DND-41 (cell line): Measurements from ENCODE around the gene TYMS.
A peak's percentile ranks its signal among the peaks of the same experiment; 100 is the strongest.

Experiments
- ATAC-seq: fragments of 200-7000 bp; cut with Tn5 transposase; 3 replicates; pipeline ENCODE4 v1.9.1; 2021; ENCODE audit warnings: low read depth; ENCODE audit not compliant: insufficient read depth
- DNase-seq: peaks from one replicate; pipeline ENCODE4 v3.0.0-alpha.2; 2020
- H2AFZ ChIP-seq: 2 replicates; pipeline ENCODE4 v1.6.0; 2012; ENCODE audit warnings: low read depth, low read length
- H3K27ac ChIP-seq: 2 replicates; pipeline ENCODE4 v1.5.1; 2012; ENCODE audit warnings: low read length, inconsistent platforms
- H3K27me3 ChIP-seq: fragments of 200-600 bp; sonication (generic); 2 replicates; pipeline ENCODE4 v1.6.0; 2012; ENCODE audit warnings: low read length, mild to moderate bottlenecking, inconsistent platforms; ENCODE audit not compliant: insufficient read depth, poor library complexity
- H3K36me3 ChIP-seq: 2 replicates; pipeline ENCODE4 v1.5.1; 2012; ENCODE audit warnings: low read length, inconsistent platforms; ENCODE audit not compliant: insufficient read depth
- H3K4me1 ChIP-seq: 2 replicates; pipeline ENCODE4 v1.5.1; 2012; ENCODE audit warnings: mild to moderate bottlenecking, low read length; ENCODE audit not compliant: insufficient read depth
- H3K4me2 ChIP-seq: 2 replicates; pipeline ENCODE4 v1.6.0; 2012; ENCODE audit warnings: mild to moderate bottlenecking, moderate library complexity, low read length, inconsistent platforms; ENCODE audit not compliant: insufficient read depth
- H3K4me3 ChIP-seq, 2 experiments: fragments of 200-600 bp in 1 of 2; shearing (Covaris generic) in 1 of 2; 2 replicates each; pipeline ENCODE4 v1.5.1; 2012 to 2016; ENCODE audit warnings: inconsistent platforms in 2 of 2, low read length in 2 of 2, mild to moderate bottlenecking in 2 of 2, low read depth in 1 of 2, moderate library complexity in 1 of 2
- H3K79me2 ChIP-seq: 2 replicates; pipeline ENCODE4 v1.6.0; 2012; ENCODE audit warnings: low read length, inconsistent platforms; ENCODE audit not compliant: insufficient read depth
- H3K9ac ChIP-seq: 2 replicates; pipeline ENCODE4 v1.6.0; 2012; ENCODE audit warnings: low read depth, mild to moderate bottlenecking, inconsistent platforms, low read length, moderate library complexity
- H3K9me3 ChIP-seq: 2 replicates; pipeline ENCODE4 v1.5.1; 2012; ENCODE audit warnings: low read length, moderate library complexity, mild to moderate bottlenecking, inconsistent platforms; ENCODE audit not compliant: insufficient read depth, severe bottlenecking
- H4K20me1 ChIP-seq: 2 replicates; pipeline ENCODE4 v1.6.0; 2012; ENCODE audit warnings: low read length; ENCODE audit not compliant: insufficient read depth
- EZH2 ChIP-seq: IDR thresholded peaks from 3 replicates; pipeline ENCODE4 v1.6.1; 2012; ENCODE audit warnings: borderline replicate concordance, low read depth, mild to moderate bottlenecking, moderate library complexity, low read length, inconsistent platforms; ENCODE audit not compliant: severe bottlenecking
- TF ChIP-seq, protein P1 (sequence below): IDR thresholded peaks from 2 replicates; pipeline ENCODE4 v1.5.1; 2012; ENCODE audit warnings: borderline replicate concordance, low read length, moderate library complexity, mild to moderate bottlenecking; ENCODE audit not compliant: poor library complexity, severe bottlenecking; ENCODE audit errors: extremely low read depth

TYMS gene

DNA sequence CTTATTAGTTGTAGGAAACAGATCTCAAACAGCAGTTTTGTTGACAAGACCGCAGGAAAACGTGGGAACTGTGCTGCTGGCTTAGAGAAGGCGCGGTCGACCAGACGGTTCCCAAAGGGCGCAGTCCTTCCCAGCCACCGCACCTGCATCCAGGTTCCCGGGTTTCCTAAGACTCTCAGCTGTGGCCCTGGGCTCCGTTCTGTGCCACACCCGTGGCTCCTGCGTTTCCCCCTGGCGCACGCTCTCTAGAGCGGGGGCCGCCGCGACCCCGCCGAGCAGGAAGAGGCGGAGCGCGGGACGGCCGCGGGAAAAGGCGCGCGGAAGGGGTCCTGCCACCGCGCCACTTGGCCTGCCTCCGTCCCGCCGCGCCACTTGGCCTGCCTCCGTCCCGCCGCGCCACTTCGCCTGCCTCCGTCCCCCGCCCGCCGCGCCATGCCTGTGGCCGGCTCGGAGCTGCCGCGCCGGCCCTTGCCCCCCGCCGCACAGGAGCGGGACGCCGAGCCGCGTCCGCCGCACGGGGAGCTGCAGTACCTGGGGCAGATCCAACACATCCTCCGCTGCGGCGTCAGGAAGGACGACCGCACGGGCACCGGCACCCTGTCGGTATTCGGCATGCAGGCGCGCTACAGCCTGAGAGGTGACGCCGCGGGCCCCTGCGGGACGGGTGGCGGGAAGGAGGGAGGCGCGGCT is at the start of gene TYMS:
TSS of gene TYMS (plus strand) at position 343 of the 690 bp plus-strand sequence. CDS start at position 433, 90 bp downstream.
- H3K27ac ChIP-seq: peak within 1 kb of the TSS; percentile 95
- peaks cover 49% of the 10 kb centered on the region for H3K36me3 ChIP-seq
- peaks cover 29% of the 10 kb centered on the region for H4K20me1 ChIP-seq
- H3K9ac ChIP-seq: peak within 1 kb of the TSS; percentile 93
- H3K4me3 ChIP-seq: peak within 1 kb of the TSS; percentile 49 to 81
- no peaks in the 10 kb centered on the region for H3K27me3 ChIP-seq
- ATAC-seq: peak; percentile 80
- peak; percentile 89 for DNase-seq
- no peaks in the 10 kb centered on the region for H3K9me3 ChIP-seq
- peaks cover 71% of the 10 kb centered on the region for H3K79me2 ChIP-seq
- peak within 1 kb of the TSS; percentile 82 for H2AFZ ChIP-seq
- peak within 1 kb of the TSS; percentile 73 for H3K4me2 ChIP-seq
- H3K4me1 ChIP-seq: peaks cover 52% of the 10 kb centered on the region
- TF ChIP-seq, protein P1, sequence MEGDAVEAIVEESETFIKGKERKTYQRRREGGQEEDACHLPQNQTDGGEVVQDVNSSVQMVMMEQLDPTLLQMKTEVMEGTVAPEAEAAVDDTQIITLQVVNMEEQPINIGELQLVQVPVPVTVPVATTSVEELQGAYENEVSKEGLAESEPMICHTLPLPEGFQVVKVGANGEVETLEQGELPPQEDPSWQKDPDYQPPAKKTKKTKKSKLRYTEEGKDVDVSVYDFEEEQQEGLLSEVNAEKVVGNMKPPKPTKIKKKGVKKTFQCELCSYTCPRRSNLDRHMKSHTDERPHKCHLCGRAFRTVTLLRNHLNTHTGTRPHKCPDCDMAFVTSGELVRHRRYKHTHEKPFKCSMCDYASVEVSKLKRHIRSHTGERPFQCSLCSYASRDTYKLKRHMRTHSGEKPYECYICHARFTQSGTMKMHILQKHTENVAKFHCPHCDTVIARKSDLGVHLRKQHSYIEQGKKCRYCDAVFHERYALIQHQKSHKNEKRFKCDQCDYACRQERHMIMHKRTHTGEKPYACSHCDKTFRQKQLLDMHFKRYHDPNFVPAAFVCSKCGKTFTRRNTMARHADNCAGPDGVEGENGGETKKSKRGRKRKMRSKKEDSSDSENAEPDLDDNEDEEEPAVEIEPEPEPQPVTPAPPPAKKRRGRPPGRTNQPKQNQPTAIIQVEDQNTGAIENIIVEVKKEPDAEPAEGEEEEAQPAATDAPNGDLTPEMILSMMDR: peak; percentile 28
- no peak for TF ChIP-seq EZH2

DNA sequence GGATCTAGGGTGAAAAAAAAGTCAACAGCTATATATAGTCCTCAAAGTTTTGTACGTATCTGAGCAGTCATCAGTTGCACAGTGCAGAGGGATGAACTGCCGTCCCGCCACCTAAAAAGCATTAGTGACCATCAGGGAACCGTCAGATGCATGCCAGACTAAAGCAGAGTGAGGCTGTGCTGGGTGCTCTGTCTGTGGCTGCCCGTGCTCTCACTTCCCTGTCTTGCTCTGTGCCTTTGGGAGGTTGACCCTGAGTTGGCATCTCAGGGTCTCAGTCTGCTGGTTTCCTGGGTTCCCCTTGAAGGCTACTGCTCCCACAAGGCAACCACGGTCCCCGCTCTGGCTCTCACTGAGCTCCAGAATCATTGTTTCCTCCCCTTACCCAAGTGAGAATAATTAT is 49.5 kb upstream of the TYMS start:
- no peak for ATAC-seq
- no peak for TF ChIP-seq EZH2
- TF ChIP-seq, protein P1: no peak
- H3K9me3 ChIP-seq: no peaks in the 10 kb centered on the region

DNA sequence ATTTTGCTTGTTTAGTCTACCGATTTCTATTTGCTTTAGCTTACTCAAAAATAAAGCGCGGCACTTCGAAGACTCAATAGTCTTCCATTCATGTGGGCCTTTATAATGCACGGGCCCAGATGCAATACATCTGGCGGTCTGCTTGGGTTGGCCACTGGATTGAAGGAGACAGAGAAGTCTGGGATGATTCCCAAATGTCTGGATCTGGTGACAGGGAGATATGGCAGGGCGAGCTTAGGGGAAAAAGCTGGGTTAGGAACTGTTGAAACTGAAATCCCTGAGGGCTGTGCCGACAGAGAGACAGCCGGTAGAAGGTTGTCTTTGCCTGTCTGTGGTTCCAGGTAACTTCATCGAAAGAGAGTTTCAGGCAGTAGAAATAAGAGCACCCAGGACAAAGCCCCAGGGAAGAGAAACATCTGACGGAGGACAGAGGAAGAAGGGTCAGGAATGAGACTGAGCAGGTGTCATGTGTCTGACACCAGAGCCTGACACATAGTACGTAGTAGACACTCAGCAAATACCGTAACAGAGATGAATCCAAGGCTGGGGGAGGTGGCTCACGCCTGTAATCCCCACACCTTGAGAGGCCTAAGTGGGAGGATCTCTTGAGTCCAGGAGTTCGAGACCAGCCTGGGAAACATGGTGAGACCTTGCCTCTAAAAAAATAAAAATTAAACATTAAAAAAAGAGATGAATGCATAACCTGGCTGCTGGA is 47.1 kb upstream of the TYMS start:
- no peaks in the 10 kb centered on the region for H3K36me3 ChIP-seq
- no peak for ATAC-seq
- H2AFZ ChIP-seq: no peak overlapping the region
- H4K20me1 ChIP-seq: no peaks in the 10 kb centered on the region
- TF ChIP-seq, protein P1: no peak
- TF ChIP-seq EZH2: no peak
- no peak overlapping the region for H3K9ac ChIP-seq
- DNase-seq: no peak
- no peaks in the 10 kb centered on the region for H3K79me2 ChIP-seq
- H3K27ac ChIP-seq: no peak overlapping the region
- peaks cover 7% of the 10 kb centered on the region for H3K27me3 ChIP-seq
- H3K4me1 ChIP-seq: no peaks in the 10 kb centered on the region
- H3K4me3 ChIP-seq: no peak overlapping the region
- no peaks in the 10 kb centered on the region for H3K9me3 ChIP-seq
- no peak overlapping the region for H3K4me2 ChIP-seq

More for the DNA sequence above, 49.5 kb upstream of the TYMS start:
- Histone ChIP-seq H4K20me1 (no peaks in the 10 kb centered on the region), H3K4me3 (no peak overlapping the region), H3K4me2 (no peak overlapping the region), H3K9ac (no peak overlapping the region), H3K79me2 (no peaks in the 10 kb centered on the region), H2AFZ (no peak overlapping the region), H3K27me3 (peaks cover 6% of the 10 kb centered on the region), H3K36me3 (no peaks in the 10 kb centered on the region), H3K27ac (no peak overlapping the region), H3K4me1 (no peaks in the 10 kb centered on the region)
- no peak for DNase-seq
